Myocyte (in vitro differentiated cells): Measurements from ENCODE around the gene ADAM23. TPM values are rescaled to one million over a fixed set of nuclear protein-coding genes. Genes with fewer than 3 reads are reported as not detected.

Source experiments
- DNase-seq: peaks from one replicate; pipeline ENCODE4 v3.0.0-alpha.2; 2012; ENCODE audit warnings: low read depth
- total RNA-seq: library from RNA; depleted of rRNA; stranded (reverse); fragments of >200 nt; gene quantifications from 2 replicates; pipeline ENCODE4 v1.2.3, GENCODE V29; 2014

The ADAM23 gene
- total RNA-seq, 1 donor from 2014 or later: 5.5 TPM

DNA sequence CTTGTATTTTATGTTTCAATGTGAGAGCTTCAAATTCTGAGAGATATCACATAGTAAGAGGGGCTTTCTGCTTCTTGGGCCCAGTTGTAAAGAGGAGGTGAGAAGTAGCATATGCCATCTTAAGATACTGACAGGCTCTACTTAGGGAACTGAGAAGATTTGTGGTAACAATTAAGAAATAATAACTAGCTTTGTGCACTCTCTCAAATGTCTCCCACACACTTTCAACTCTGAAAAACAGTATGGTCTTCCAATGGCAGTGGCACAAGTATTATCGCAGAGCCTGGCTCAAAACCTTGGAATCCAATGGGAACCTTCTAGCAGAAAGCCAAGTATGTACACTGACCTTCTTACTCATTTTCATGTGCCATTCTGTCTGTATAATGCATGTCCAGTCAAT lies 118.6 kb downstream of the ADAM23 start:
- no peak for DNase-seq

DNA sequence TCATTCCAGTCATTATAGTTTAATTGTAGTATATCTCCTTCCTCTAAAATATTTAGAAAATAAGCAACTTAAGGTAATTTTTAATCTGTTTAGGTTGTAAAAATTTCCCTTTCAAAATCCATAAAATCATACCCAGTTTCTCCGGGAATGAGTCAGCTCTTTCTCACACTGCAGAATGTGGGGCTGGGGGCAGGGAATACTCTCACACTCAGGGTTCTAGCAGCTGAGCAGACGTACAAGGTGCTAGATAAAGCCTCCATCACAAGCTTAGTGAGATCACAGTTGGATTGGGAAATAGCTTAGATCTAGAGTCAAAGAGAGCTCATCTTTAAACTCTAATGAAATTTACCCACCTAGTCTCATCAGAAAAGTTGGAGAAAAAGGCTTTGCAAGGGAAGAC lies 119.0 kb downstream of the ADAM23 start:
- peak; percentile 3 for DNase-seq

DNA sequence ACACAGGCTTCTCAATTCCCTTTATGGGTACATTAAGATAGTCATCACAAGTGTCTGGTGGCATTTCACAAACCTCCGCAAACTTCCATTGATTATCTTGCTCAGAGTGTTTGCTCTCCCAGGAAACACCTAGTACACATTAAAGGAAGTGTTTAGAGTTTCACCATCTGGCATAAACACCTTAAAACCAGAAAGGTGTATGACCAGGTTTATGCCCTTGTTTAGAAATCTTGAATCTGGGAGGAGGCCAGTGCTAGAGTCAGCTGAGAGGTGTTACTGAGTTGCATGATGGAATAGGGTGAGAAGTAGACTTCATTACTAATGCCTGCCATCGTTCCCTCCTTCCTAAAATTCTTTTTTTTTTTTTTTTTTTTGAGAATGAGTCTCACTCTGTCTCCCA lies 120.0 kb downstream of the ADAM23 start:
- no peak for DNase-seq

DNA sequence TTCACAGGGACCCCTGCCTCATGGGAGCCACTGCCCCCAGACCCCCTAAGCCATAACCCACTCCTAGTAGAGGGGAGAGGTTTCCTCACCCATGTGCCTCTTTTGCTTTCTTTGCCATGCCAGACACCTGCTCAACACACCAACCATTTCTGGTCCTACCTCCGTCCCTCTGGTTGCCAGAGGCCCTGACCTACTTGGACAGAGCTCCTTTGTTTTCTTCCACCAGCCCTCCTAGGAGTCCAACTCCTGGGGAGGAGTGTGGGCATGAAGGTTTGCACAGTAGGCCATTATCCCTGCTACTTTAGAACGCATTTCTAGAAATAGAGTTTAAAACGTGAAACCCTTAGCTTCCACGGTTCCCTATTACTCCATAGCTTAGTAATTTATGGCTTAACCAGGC lies 122.3 kb downstream of the ADAM23 start:
- no peak for DNase-seq

DNA sequence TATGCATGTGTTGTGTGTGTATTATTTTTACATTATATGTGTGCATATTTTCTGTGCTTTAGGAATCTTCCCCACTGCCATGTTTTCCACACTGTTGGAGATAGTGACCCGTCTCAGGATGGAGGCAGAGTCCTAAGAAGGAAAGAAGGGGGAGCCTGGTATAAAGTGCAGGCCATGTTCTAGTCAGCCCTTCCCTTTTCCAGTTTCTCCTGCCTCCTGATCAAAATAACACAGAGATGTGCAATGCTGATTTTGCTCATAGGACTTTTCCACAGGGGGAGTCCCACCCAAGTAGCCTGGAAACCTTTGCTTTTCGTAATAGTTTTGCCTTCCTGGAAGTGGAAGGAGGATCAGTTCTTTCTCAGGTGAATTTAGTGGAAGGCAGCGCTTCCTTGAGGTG lies 126.1 kb downstream of the ADAM23 start:
- DNase-seq: no peak

DNA sequence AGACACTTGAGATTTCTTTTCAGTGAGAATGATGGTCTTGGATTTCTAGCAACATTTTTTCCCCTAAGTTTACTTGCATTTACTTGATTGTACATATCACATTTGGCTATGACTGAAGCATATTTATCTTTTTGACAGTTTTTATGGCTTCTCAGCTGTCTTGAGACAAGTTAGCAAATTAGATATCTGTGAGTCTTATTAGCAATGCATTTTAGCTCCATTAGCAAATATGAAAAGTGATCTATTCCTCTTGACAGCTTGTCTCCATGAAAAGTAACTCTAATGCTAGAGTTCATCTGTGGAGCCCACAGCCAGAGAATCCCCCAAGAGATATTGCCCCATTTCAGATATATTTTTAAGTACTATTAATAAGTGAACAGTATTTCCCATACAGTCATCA lies 126.9 kb downstream of the ADAM23 start:
- DNase-seq: no peak

DNA sequence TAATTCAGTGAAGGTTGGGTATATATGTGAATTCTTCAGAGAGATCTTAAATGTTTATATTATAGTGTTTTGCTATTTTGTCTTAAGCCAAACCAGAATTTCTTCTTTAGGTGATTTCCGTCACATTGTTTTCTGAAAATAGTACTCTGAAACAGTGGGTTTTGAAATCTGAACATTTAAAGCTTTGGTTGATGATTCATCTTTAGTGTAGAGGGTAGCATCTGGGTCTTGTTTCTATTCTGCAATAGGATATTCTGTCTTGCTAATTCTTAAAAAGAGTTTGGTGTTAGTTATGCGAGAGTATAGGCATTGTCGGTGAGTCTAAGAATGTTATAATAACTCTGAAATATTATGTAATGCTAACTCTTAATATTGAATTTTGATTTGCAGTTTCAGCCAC lies 129.4 kb downstream of the ADAM23 start:
- peak; percentile 2 for DNase-seq

DNA sequence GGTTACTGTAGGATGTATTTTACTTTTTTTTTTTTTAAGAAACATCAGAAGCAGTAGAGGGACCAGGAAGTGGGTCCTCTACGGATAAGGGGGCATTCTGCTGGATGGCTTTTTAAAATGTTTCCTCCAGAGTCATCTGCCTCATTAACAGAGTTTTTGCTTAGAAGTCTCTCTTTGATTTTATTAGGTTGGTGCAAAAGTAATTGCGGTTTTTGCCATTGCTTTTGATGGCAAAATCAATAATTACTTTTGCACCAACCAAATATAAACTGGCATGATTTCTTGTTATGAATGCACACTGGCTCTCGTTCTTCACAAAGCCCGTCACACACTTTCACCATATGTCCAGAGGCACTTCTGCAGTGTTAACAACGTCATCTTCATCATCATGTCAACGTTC lies 130.5 kb downstream of the ADAM23 start:
- DNase-seq: no peak

DNA sequence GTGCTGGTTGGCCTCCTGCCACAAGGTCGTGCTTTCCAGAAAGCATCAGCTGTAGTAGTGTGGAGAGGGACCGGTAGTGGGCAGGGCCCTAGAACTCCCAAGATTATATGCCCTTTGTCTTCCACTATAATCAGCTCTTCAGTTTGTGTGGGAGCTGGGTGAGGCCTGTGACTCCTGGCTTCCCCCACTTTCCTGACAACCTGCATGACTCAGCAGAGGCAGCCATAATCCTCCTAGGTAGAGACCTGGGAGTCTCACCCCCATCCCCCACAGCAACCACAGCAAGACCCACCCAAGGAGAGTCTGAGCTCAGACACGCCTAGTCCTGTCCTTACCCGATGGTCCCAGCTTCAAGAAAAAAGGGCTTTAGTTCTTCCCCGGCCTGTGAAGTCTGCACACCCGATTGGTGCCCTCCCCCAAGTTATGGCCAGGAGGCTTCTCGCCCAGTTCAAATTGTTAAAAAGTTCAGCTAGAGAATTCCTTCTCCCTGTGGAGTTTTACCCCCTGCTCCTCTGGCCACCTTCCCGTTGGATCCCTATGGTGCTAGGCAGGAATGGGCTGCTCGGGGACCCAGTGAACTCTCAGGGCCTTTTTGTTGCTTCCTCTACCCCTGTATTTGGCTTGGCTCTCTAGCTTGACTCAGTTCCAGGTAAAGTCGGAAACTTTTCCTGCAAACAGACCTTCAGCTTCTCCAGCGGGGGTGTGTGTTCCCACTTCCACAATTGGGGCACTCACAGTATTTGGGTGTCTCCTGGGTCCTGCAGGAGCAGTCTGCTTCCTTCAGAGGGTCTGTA lies 141.2 kb downstream of the ADAM23 start:
- peak; percentile 1 for DNase-seq

DNA sequence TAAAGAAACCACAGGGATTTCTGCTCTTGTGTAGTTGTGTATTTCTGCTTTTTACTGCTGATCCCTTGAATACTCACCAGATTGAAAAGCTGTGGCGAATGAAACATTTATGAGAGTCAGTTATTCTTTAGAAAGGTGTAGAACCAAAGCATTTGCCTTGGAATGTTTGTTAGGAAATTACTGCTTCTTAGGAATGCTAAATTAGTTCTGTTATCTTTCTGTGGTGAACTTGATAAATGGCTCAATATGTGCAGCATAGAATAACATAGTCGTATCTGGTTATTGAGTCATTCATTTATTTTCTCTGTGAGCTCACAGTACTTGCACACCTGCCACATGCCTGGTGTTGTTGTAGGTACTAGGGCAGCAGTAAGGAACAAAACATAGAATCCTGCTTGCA lies 142.0 kb downstream of the ADAM23 start:
- no peak for DNase-seq

DNA sequence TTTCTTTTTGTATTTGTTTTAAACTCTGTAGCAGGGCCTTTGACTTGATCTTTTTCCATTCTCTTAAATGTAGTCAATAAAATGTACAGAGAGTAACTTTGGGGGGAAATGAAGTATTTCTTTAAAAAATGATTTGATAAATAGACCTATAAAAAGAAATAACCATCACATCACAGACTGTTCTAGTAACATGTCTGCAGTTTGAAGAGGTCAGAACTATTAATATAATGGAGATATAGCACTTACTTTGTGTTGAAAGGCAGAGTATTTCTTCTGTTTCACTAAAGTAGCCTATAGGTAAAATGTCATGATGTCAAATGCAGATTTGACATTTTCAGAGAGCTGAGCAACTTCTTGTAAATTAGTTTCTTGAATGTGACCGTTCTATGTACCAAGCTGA lies 143.3 kb downstream of the ADAM23 start:
- no peak for DNase-seq

DNA sequence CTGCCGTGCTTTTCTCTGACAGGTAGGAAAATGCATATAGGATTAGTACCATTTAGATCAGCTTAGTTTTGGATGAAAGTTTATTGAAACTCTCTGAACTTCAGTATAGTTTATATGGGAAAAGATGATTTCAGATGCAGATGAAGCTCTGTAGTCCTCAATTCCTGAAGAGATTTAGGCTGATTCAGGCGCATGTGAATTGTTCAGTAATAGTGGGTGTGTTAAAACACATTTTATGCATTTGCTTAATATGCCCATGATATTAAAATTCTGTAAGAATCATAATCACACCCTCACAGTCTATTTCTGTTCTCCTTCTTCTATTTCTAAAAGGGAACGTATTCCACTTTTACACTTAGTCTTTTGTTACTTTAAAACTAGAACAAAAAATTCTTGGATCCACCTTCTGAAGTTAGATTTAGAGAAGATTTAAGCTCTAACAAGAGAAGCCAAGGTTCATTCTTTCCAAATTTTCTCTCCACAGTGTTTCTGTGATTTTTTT lies 154.4 kb downstream of the ADAM23 start:
- DNase-seq: no peak

DNA sequence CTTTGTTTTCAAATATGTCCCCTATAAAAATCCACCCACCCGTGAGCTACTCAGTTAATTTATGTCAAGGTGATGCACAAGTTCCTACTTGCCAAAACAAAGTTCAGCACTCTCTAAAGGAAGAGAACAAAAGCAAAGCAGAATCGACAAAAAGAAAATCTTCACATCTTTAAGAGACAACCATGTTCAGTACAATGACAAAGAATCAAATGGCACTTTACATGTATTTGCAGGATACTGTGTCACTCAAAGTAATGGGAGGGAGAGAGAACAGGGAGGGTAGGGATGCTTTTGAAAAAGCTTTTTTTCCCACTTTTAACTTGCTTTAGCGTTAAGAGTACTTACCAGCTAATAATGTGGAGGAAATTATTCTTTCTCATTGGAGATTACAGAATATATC lies 159.9 kb downstream of the ADAM23 start:
- DNase-seq: no peak

DNA sequence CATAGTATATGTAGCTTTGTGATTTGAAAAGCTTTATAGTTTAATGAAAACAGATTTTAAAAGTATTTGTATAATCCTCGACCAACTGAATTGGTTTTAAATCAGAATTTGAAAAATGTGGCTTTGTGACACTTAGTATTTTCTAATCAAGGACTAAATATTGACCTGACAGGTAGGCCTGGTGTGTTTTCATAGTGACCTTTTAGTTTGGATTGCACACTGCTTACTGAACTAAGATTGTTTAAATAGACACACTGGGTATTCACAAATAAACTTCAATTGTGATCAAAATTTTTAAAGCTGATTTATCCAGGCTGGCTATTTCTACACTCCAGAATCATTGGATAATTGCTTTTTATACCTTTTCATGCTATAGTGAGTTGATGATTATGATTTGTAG lies 167.1 kb downstream of the ADAM23 start:
- no peak for DNase-seq

DNA sequence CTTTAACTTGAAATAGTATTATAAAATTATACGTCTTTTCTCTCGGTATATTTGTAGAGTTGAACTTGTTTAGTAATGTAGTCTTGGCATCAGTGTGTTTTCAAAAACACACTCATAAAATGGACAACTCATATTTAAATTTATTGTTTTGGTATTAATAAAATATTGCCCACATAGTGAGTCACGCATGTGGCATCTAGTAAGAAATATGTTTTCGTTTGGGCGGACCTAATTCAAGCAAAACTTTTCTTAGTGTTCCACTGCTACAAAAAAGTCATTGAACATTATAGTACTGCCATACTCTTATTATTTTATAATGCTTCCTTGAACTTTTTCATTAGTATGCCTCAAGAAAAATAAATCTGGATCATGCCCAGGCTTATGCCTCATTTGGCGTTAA lies 167.9 kb downstream of the ADAM23 start:
- no peak for DNase-seq

DNA sequence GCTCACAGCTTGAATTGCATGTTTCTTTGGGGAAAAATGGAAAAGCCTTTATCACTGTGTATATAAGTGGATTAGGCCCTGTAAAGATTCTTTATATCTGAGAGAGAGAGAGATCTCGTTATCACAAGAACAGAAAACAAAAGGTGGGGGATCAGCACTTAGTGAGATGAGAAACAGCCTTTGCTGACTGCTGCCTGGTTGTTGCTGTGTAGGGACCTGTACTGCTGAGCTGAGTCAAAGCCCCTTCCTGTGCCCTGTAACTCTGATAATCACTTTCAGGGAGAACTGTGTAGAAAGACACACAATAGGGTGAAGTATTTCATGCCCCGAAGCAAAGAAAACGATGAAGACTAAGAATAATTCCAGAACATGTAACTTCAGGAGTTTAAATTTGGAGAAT lies 168.4 kb downstream of the ADAM23 start:
- no peak for DNase-seq

DNA sequence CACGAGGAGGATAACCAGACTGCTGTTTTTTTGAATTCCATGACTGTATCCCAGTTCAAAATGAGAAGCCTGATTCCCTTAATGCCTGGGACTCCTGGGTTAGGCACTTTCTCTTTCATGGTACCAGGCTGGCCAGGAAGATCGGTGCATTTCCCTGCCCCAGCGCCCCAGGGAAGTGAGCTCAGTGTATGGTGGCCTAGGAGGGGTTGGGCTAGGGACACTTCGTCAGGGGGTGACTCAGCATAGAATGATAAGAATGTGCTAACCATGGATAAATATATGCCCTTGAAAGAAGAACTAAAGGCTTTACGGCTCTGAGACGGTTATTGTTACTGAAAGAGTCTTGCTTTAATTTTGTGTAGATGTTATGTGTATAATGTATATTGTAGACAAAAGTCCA lies 171.5 kb downstream of the ADAM23 start:
- DNase-seq: peak; percentile 5

DNA sequence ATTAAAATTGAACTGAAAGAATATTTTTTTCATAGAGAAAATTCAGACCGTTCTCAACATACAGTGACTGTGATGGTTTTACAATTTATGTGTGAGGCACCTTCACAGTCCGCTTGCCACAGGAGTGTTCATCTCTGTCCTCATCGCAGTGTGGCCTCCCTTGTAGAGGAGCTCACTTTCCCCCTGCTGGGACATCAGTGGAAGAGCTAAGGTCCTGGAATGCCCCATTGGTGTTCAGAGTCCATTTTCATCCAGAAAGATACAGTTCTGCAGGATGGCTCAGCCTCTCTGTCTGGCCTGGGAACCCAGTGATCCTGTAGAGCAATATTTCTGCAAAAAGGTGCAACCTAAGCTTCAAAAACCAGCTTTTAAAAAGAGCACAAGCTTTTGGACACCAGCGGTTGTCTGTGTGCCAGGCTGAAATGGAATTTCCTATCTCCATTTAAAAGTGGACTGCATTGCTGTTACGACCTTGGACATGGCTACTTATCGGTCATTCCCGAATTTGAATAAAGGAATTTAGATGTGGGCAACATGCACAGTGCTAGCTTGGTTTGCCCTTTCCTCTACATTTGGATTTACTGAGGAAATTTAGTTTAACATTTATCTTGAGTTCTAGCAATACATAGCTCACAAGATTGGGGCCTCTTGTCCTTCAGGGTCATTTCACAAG lies 172.2 kb downstream of the ADAM23 start:
- no peak for DNase-seq

DNA sequence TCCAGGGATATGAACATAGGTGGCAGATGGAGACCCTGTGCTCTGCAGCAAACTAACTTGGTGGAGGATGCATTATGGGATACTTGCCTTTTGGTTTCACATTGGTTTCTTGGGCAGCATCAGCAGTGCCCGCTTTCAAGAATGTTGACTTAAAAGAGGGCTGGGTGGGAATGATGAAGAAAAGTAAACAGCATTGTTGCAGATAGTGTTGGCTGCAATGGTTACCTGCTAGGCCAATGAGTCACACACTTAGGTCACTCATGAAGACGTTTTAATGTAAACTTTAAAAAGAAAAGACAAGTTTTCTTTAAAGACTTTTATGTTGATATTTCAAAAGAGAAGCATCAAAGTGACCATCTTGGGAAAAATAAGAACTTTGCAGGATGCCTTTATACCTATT lies 172.8 kb downstream of the ADAM23 start:
- no peak for DNase-seq

DNA sequence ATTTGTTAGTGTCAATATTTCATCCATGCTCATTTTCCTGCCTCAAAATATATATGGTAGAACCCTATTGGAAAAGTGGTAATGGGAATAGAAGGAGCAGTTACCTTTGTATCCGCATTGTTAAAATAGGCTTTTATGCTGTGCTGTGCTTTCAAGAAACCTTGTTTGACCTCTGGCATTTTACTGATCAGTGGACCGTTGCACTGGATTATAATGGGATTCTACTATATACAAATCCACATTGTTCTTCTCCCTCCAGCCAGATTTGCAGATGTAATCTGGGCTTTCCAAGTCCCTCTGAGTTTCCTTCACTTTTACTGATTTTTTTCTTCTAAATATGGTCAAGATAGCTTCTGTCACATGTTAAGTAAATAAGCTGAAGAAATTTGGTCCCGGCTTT lies 175.7 kb downstream of the ADAM23 start:
- no peak for DNase-seq

DNA sequence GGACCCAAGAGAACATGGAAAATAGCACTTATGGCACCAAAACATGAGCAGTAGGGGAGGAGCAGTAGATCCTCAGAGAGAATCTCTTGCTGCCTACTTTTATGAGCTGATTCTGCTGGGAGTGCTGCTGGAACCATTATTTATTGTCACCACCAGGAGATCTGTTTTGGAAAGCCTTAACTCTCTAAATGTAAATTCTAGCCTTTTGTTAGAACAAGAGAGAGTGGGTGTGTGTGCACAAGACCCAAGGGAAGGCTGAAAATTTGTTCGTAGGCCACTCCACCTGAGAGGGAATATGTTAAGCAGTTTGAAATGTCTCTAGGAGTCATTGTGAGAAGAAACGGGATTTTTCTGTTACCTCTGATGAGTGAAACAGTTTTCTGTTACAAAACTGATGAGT lies 182.8 kb downstream of the ADAM23 start:
- DNase-seq: no peak

DNA sequence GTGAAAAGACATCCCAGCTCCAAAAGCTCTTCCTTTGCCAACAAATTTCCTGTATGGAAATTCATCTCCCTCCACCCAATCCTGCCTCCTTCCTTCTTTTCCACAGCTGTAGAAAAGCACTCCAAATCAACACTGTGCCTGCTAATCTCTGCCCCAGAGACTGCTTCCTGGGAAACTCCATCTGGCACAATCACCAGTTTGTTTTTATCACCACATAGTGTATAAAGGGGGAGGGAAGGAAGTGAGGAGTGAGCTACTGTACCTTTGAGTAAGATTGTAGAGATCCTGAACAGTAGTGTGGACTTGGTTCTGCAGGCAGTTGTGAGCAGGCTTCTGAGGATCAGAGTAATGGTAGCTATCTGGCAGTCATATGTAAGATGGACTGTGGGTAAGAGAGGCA lies 184.3 kb downstream of the ADAM23 start:
- no peak for DNase-seq

DNA sequence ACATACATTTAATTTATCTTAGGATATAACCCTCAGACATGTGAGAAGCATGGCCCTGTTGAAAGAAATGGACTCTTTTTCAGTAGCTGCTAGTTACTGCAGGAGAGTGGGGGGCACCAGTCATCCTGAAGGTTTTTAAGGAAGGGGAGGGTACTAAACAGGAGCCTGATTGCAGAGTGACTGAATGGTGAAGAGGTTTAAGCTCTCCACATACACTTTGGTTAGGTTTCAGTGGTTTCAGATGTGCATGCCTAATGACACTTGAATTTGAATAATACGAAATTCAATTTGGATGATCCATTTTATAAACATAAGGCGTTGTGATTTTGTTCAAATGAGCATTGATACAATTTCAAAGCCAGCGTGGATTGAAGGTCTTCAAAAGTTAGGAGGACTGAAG lies 188.0 kb downstream of the ADAM23 start:
- DNase-seq: no peak
